Heart left ventricle (tissue), 16 donors: ENCODE measurements around the gene SMOC1. TPM values are rescaled to one million over a fixed set of nuclear protein-coding genes. Genes with fewer than 3 reads are reported as not detected.

Source experiments
- ATAC-seq, 4 donors: fragments of 200-7000 bp; cut with Tn5 transposase; one replicate each; pipeline ENCODE4 v1.9.1; 2020 to 2022; ENCODE audit warnings: moderate library complexity in 4 of 4, mild to moderate bottlenecking in 3 of 4, moderate number of reproducible peaks in 1 of 4
- DNase-seq, 5 donors: peaks; one replicate each; pipeline ENCODE4 v3.0.0-alpha.2; 2020
- H3K27ac ChIP-seq, 12 donors: fragments of 200-600 bp; sonication (generic) in 4 of 12; one replicate each; pipeline versions ENCODE4 v1.5.0 to v1.8.0; 2016 to 2022; ENCODE audit warnings: mild to moderate bottlenecking in 2 of 12
- H3K27me3 ChIP-seq, 9 donors: fragments of 200-600 bp; sonication (generic) in 2 of 9; one replicate each; pipeline versions ENCODE4 v1.5.1 to v1.8.0; 2016 to 2022; ENCODE audit warnings: mild to moderate bottlenecking in 3 of 9
- H3K36me3 ChIP-seq, 9 donors: fragments of 200-600 bp; sonication (generic) in 2 of 9; one replicate each; pipeline versions ENCODE4 v1.5.0 to v1.8.0; 2018 to 2022; ENCODE audit warnings: mild to moderate bottlenecking in 2 of 9
- H3K4me1 ChIP-seq, 12 donors: fragments of 200-600 bp; sonication (generic) in 4 of 12; one replicate each; pipeline versions ENCODE4 v1.5.0 to v1.8.0; 2016 to 2022; ENCODE audit warnings: mild to moderate bottlenecking in 3 of 12
- H3K4me3 ChIP-seq, 12 donors: fragments of 200-600 bp; sonication (generic) in 4 of 12; one replicate each; pipeline versions ENCODE4 v1.5.0 to v1.8.0; 2017 to 2022; ENCODE audit warnings: mild to moderate bottlenecking in 9 of 12, moderate library complexity in 4 of 12
- H3K9me3 ChIP-seq, 12 donors: fragments of 200-600 bp; sonication (generic) in 4 of 12; one replicate each; pipeline versions ENCODE4 v1.5.0 to v1.8.0; 2016 to 2022; ENCODE audit warnings: mild to moderate bottlenecking in 1 of 12
- CTCF ChIP-seq, 12 donors: fragments of 200-600 bp; sonication (generic) in 4 of 12; IDR thresholded peaks; one replicate each; pipeline versions ENCODE4 v1.5.0 to v1.8.0; 2018 to 2022; ENCODE audit warnings: antibody characterized with exemption in 12 of 12, mild to moderate bottlenecking in 5 of 12
- POLR2A ChIP-seq, 2 donors: fragments of 450-650 bp; IDR thresholded peaks; one replicate each; pipeline ENCODE4 v1.6.1; 2017; ENCODE audit warnings: antibody characterized with exemption in 2 of 2, mild to moderate bottlenecking in 2 of 2, moderate library complexity in 2 of 2
- WGBS, 4 donors: extraction: QIAGEN DNeasy Blood & Tissue Kit in 2 of 4; methylation state at CpG; one replicate each; pipeline versions ENCODE4 v1.1.5 to v1.1.7; 2013 to 2018; 5-methylcytosine and 5-hydroxymethylcytosine counted together
- intact Hi-C, 10 donors: fragments of 100-400 bp; cut with DNase I; formaldehyde crosslinking; loops; one replicate each; pipeline versions ENCODE4 v1.11.1 to v1.14.2; 2022
- polyA plus RNA-seq, 2 donors: library from polyadenylated mRNA; stranded (reverse); fragments of 200-250 nt; gene quantifications; one replicate each; pipeline ENCODE4 v1.2.3, GENCODE V29; 2013
- total RNA-seq, 9 donors: library from RNA; depleted of rRNA in 2 of 9; stranded (reverse); fragments of >200 nt in 2 of 9; fragmentation: NEBNext Ultra II Directional in 3 of 9; extraction: Animal tissue kit (Norgen Biotek cat#: 25700) in 3 of 9; gene quantifications; one replicate each; pipeline versions ENCODE4 v1.1.0 to v1.2.4, GENCODE V29; 2016 to 2023
- donor health status: ischemic (EF 13 %, LVEDD 7.1; RV severe dilation, severe dysfunction).
- donor health status: healthy with polysubstance abuse.
- donor health status: DM: no; HTN: yes; CAD: no.
- donor health status: DM: no; HTN: no; CAD: no.
- donor health status: ischemic (EF 25% LVEDD 6.9; RV normal size, moderate dysfunction).
- donor health status: ischemic (EF 25% LVEDD 5.7; RV mildly dilated, moderate dysfunction).
- donor health status: healthy.
- donor health status: DM: yes; HTN: yes; CAD: no.
- donor health status: ischemic (EF 35%, LVEDD 5.7; RV mildly dilated, moderate dysfunction).
- donor health status: nonischemic (EF 11% LVEDD 7.7; RV severe dilation, severe dysfunction).
- donor health status: DM: yes; HTN: yes; CAD: no.
- donor health status: PGD.
- donor health status: ischemic (EF 29% LVEDD 5.4; RV normal size, mild dysfunction).
- donor health status: nonischemic (EF 23%, LVEDD 6.1; RV moderate dilation, normal function).

Gene SMOC1
- total and polyA plus RNA-seq, 11 donors: 0.57 to 2.8 (median 0.85) TPM; not detected in 2

GRCh38 chr14:69948351-69948750 lies 69.1 kb downstream of the SMOC1 start:
- DNase-seq: no peak
- no peaks in the 10 kb centered on the region for H3K36me3 ChIP-seq
- WGBS, 4 donors: 70 to 78% (median 73%) methylated on average over 3 of the region's 3 CpGs
- no peak overlapping the region for H3K27ac ChIP-seq
- H3K4me3 ChIP-seq: no peak overlapping the region
- H3K4me1 ChIP-seq: no peaks in the 10 kb centered on the region
- peaks cover 0 to 25% (median 16%) of the 10 kb centered on the region in 12 donors for H3K9me3 ChIP-seq
- ATAC-seq: no peak
- no peak for TF ChIP-seq POLR2A (IDR thresholded peaks at IDR 0.05)
- no peak for TF ChIP-seq CTCF (IDR thresholded peaks at IDR 0.05)
- H3K27me3 ChIP-seq: peaks cover 0 to 18% (median 5%) of the 10 kb centered on the region in 9 donors
- intact Hi-C loops: no loop called here

- H3K27me3 ChIP-seq: peaks cover 0 to 18% (median 4%) of the 10 kb centered on the region in 9 donors
- no peaks in the 10 kb centered on the region for H3K4me1 ChIP-seq
- 92 to 95% (median 94%) methylated on average over 3 of the region's 3 CpGs for WGBS, 4 donors
- intact Hi-C loops: no loop called here
- no peak overlapping the region for H3K4me3 ChIP-seq
- ATAC-seq (no peak), DNase-seq (no peak)
- H3K9me3 ChIP-seq: peaks cover 0 to 7% (median 4%) of the 10 kb centered on the region in 12 donors
- no peaks in the 10 kb centered on the region for H3K36me3 ChIP-seq
- H3K27ac ChIP-seq: no peak overlapping the region
- TF ChIP-seq POLR2A (IDR thresholded peaks at IDR 0.05) (no peak), CTCF (IDR thresholded peaks at IDR 0.05) (no peak)
Measured at GRCh38 chr14:69951263-69951662, 72.0 kb downstream of the SMOC1 start.

- Histone ChIP-seq H3K9me3 (peaks cover 0 to 4% (median 0%) of the 10 kb centered on the region in 12 donors), H3K4me3 (no peak overlapping the region), H3K36me3 (no peaks in the 10 kb centered on the region), H3K27ac (no peak overlapping the region), H3K4me1 (no peaks in the 10 kb centered on the region), H3K27me3 (peaks cover 0 to 18% (median 6%) of the 10 kb centered on the region in 9 donors)
- WGBS, 4 donors: 80 to 86% (median 84%) methylated on average over 9 of the region's 9 CpGs
- intact Hi-C loops: no loop called here
- TF ChIP-seq POLR2A (IDR thresholded peaks at IDR 0.05): no peak
- TF ChIP-seq CTCF (IDR thresholded peaks at IDR 0.05): no peak
- ATAC-seq: no peak
- DNase-seq: no peak
Measured at GRCh38 chr14:69951935-69952334, 72.7 kb downstream of the SMOC1 start.

GRCh38 chr14:69953266-69953915 lies 74.2 kb downstream of the SMOC1 start:
- Histone ChIP-seq H3K27ac (no peak overlapping the region), H3K4me1 (no peaks in the 10 kb centered on the region), H3K4me3 (no peak overlapping the region), H3K9me3 (peaks cover 0 to 4% (median 0%) of the 10 kb centered on the region in 12 donors), H3K36me3 (no peaks in the 10 kb centered on the region), H3K27me3 (peaks cover 0 to 18% (median 6%) of the 10 kb centered on the region in 9 donors)
- no peak for ATAC-seq
- 83 to 86% (median 85%) methylated on average over 11 to 16 of the region's 16 CpGs for WGBS, 4 donors
- intact Hi-C loops: no loop called here
- TF ChIP-seq CTCF (IDR thresholded peaks at IDR 0.05): no peak
- TF ChIP-seq POLR2A (IDR thresholded peaks at IDR 0.05): no peak
- DNase-seq: no peak
